GM18505 (cell line): ENCODE measurements around the gene OR6Y1.

Experiments
- ATAC-seq: cut with Tn5 transposase; IDR thresholded peaks from one replicate; pipeline ENCODE4 v1.9.1; 2021; ENCODE audit not compliant: unreplicated experiment
- POLR2A ChIP-seq: IDR thresholded peaks from 4 replicates; pipeline ENCODE4 v1.6.1; 2011; ENCODE audit warnings: borderline replicate concordance; ENCODE audit not compliant: insufficient read depth, insufficient read length; ENCODE audit errors: extremely low read depth

The OR6Y1 gene

DNA sequence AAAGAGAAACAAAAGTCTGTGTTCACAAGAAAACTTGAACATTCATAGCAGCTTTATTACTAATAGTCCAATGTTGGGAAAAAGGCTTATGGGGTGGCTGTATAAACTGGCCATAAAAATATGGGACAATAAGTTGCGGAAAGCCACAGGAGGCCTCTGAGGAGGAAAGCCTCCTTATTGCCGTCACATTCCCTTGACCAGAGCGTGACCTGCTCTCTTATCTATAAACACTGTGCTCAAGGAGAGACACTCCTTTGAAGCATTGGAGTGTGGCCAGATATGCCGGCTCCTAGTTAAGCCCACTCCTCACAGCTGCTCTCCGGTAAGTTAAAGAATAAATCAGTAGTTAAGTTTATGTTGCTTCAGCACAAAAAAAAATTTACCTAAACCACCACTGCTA, 19.7 kb downstream of the OR6Y1 start:
- TF ChIP-seq POLR2A = no peak
- ATAC-seq = no peak

DNA sequence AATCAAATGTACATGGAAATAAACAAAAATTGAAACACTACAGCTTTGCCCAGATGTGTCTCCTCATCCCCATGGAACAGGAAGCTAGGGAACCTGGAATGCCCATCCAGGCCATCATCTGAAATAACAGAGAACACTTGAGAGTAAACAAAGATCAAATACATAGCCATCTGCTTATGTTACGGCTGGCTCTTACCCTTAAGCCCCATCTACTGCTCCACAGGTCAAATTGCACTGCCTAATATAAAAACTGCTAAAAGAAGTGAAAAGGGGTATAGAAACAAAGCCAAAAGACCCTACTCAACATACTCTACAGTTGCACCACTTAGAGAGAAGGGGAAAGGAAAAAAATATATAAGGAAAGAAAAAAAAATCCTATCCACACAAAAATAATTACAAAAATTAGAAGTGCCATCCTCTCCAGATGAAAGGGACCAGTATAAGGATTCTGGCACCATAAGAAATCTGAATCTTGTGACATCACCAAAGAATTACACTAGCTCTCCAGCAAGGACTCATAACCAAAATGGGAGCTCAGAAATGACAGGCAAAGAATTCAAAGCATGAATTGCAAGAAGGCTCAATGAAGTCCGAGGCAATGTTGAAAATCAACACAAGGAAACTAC, 26.9 kb downstream of the OR6Y1 start:
- TF ChIP-seq POLR2A = no peak
- peak; percentile 55 for ATAC-seq

DNA sequence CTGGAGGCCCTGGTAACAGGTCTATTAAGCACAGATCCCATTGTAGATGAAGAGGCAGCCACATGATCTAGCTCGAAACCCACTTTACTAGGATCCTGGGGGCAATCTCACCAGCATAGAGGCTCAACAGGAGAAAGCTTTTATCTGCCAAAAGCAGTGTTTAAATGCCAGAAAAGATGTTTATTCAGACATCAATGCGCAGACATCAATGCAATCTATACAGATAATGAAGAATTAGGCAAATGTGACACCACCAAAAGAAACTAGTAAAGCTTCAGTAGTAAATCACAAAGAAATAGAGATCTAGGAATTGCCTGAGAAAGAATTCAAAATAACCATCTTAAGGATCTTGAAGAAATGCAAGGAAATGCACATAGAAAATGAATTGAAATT, 32.5 kb downstream of the OR6Y1 start:
- TF ChIP-seq POLR2A = no peak
- ATAC-seq = no peak

DNA sequence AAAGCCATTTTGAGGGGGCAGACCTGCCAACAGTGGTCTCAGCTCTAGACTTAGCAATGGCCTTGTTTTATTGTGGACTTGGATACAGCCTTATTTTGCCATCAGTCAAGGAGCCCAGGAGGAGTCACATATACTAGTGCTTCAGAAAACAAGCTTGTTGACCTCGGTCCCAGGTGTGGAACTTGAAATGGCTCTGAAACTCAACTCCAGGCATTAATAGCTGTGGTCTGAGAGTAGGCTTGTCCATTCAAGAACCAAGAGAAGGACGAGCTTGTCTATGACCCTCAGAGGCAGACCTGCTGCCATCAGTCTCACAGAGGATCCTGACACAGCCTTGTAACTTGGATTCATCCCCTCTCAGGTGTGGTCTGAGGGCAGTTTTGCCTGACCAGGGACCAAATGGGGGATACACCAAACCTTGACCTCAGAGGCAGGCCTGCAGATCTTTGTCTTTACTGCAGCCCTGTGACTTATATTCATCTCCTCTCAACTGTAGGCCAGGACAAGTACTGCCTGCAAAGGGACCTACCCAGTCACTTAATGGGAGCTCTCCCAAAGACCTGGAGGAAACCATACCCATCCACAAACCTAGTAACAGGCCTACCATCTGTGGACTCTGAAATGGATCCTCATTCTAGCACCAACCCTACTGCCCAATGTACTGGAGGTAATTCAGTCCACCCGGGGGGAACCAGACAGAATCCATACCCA, 33.1 kb downstream of the OR6Y1 start:
- no peak for ATAC-seq

DNA sequence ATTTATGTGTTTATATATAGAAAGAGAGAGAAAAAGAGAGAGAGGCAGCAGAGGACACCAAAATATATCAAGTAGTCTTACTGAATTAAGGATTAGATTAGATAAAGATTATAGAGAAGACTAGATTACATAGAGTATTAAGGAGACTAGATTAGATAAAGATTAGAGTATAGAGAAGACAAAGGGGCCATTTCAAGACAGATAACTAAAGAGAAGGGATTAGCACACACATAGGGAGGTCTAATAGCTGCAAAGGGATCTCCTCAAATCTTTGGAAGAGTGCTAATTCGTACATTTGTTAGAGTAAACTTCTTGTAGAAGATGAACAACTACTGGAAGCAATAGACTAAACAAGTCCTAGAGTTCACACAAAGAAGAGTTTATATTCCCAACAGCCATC, 34.2 kb downstream of the OR6Y1 start:
- no peak for ATAC-seq
- TF ChIP-seq POLR2A = no peak

More for the DNA sequence above, 33.1 kb downstream of the OR6Y1 start:
- TF ChIP-seq POLR2A = no peak

DNA sequence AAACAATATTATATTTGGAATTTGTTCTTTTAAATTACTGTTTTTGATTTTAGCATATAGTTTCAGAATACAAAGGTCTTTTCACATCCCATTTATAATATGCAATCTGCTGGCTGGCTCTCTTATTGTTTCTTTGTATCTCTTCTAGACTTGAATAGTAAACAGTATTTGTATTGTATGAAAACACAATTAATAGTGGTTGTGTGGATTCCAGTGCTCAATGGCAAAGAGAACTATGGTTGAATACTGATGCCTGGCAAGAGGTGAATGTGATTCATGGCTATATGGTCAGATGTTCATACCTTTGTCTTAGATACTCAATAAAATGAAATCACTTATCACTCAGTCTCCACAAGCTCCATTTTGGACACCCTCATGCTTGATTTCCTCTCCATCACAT, 37.2 kb downstream of the OR6Y1 start:
- no peak for TF ChIP-seq POLR2A
- ATAC-seq = no peak

DNA sequence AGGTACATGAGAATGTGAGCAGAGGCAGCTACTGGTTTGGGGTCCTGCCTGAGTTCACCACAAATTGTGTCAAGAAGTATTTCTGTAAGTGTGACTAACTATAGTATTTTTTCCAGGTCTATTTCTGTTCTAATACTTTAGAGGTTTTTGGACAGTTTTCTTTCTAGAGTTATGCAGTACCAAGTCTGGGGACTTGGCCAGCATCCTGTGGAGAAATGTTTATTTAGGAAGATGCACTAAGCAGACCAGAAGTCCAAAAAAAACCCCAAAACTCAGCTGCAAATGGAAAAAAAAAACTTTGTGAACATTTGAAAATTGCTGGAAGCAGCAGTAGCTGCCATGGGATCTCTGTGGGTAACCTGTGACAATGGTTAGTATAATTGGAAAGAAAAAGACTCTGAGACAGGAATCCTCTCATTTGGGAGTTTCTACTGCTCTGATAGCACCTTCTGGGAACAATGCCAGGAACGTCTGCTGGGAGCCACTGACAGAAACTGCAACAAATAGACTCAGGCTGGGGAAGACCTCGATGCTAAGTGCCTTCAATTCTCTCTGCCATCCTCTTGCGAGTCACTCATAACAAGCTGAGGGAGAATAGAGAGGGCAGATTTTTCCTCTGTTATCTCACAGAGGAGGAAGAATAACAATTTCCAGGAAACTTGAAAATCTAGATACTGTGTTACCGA, 44.6 kb downstream of the OR6Y1 start:
- TF ChIP-seq POLR2A = no peak
- ATAC-seq = no peak

DNA sequence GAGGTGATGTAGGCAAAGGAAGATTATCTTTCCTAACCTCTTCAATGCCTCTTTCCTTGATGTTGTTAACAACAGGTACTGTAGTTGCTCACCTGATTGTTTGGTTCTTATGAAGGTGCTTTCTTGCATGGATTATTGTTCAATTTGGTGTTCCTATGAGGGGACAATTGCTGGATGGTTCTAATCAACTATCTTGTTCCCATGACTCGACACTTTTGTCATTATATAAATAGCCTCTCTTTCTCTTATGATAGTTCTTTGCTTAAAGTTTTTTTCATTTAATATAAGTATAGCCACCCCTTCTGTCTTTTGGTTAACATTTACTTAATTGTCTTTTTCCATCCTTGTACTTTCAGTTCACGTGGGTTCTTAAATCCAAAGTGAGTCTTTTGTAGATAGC, 46.7 kb downstream of the OR6Y1 start:
- TF ChIP-seq POLR2A = no peak
- ATAC-seq = no peak

DNA sequence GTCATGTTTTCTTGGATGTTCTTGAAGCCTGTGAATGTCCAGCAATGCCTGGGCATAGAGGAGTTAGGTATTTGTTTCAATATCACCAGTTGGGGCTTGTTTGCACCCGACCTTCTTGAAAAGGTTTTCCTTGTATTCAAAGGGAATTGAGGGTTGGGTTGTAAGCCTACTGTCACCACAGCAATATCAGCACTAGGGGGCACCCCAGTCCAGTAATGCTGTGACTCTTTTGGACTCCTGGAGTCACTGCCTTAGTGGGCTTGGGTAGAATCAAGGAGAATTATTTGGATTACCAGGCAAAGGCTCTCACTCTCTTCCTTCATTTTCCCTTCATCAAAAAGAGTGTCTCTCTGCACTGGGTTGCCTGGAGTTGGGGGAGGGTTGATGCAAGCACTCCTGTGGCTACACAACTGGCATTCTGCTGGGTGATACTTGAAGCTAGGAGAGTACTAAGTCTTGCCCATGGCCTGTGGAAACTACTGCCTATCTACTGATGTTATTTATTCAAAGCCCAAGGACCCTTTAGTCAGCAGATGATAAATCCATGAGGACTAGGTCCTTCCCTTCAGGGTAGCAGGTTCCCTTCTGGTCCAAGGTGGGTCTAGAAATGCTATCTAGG, 47.7 kb downstream of the OR6Y1 start:
- no peak for TF ChIP-seq POLR2A
- ATAC-seq = no peak

DNA sequence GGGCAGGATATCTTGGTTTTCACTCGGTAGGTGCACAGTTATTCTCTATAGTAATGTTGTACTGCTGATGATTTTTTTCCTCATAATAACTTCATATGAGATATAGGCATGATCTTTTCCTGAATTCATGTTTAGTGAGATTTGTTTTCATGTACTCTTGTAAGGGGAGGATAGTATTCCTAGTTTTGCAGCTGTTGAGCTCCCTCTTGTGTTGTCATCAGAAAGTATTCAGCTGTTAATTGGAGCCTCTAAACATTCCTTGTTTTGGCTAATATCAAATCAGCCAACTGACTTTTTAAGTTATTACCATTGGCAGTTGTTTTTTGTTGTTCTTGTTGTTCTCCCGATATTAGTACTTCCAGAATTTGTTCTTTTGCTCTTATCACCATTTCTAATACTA, 57.8 kb downstream of the OR6Y1 start:
- no peak for TF ChIP-seq POLR2A
- ATAC-seq = no peak

DNA sequence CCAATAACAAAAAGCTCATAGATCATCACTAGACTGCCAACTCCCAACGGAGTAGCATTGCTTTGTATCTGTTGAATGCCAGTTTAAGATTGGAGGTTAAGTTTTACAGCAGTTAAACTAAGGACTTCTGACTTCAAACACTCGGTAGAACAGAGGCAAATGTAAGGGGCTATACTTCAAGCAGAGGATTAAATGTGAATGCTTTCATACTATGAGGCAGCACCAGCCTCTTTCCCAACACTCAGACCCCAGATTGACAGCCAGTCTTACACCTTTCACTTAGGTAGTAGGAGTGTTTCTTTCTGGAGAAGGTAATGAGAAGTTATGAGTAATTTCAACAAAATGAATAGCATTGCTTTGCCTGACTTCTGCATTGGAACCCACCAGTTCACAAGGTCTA, 59.4 kb downstream of the OR6Y1 start:
- ATAC-seq = no peak
- no peak for TF ChIP-seq POLR2A
